Stomach smooth muscle (tissue), 2 donors: ENCODE measurements around the gene MAN1C1.
"Not testable (repeated sequence)": the region's sequence is repeated elsewhere in the genome, so short reads cannot be mapped to it uniquely, and the experiment has no call there.

Experiments
- H3K27ac ChIP-seq: one replicate; pipeline ENCODE4 v1.7.0; 2013; ENCODE audit warnings: mild to moderate bottlenecking, low read length, inconsistent platforms
- H3K27me3 ChIP-seq, 2 donors: one replicate each; pipeline ENCODE4 v1.7.0; 2013; ENCODE audit warnings: low read length in 2 of 2; ENCODE audit not compliant: insufficient read depth in 2 of 2, control insufficient read depth in 1 of 2
- H3K36me3 ChIP-seq, 2 donors: one replicate each; pipeline ENCODE4 v1.7.0; 2013; ENCODE audit warnings: low read length in 2 of 2; ENCODE audit not compliant: control insufficient read depth in 2 of 2, insufficient read depth in 2 of 2
- H3K4me1 ChIP-seq: one replicate; pipeline ENCODE4 v1.7.0; 2013; ENCODE audit warnings: low read length; ENCODE audit not compliant: control insufficient read depth, insufficient read depth
- H3K4me3 ChIP-seq, 2 donors: one replicate each; pipeline ENCODE4 v1.7.0; 2013; ENCODE audit warnings: low read length in 2 of 2
- H3K9ac ChIP-seq, 2 donors: one replicate each; pipeline ENCODE4 v1.7.0; 2013; ENCODE audit warnings: low read length in 2 of 2, mild to moderate bottlenecking in 1 of 2
- H3K9me3 ChIP-seq, 2 donors: one replicate each; pipeline ENCODE4 v1.7.0; 2013; ENCODE audit warnings: low read length in 2 of 2; ENCODE audit not compliant: control insufficient read depth in 2 of 2
- donor health status: healthy.
- donor health status: Pancreatic carcinoma.

Gene MAN1C1

GRCh38 chr1:25661043-25661815 lies 44.6 kb downstream of the MAN1C1 start:
- no peaks in the 10 kb centered on the region for H3K27me3 ChIP-seq
- H3K4me1 ChIP-seq = peaks cover 20% of the 10 kb centered on the region
- no peaks in the 10 kb centered on the region for H3K9me3 ChIP-seq
- no peak overlapping the region for H3K4me3 ChIP-seq
- H3K27ac ChIP-seq = no peak overlapping the region
- no peak overlapping the region for H3K9ac ChIP-seq
- no peaks in the 10 kb centered on the region for H3K36me3 ChIP-seq

DNA sequence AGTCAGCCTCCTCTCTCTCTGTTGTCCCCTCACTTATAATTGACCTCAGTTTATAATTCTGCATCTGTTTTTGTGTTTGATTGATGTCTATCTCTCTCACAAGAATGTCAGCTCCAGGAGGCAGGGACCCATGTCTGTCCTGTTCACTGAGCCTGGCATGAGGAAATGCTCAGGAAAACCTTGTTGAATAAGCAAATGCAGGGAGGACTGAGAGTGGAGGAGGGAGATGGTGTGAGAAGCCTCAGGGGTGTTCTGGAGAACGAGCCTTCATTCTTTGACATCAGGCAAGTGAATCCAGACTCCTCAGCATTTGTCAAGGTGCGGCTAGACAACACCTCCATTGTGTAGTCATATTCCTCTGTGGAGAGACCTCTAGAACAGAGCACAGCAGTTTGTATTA lies 45.5 kb downstream of the MAN1C1 start:
- Histone ChIP-seq H3K36me3 (no peaks in the 10 kb centered on the region), H3K9ac (no peak overlapping the region), H3K4me3 (no peak overlapping the region), H3K9me3 (no peaks in the 10 kb centered on the region), H3K4me1 (peaks cover 20% of the 10 kb centered on the region), H3K27ac (no peak overlapping the region), H3K27me3 (no peaks in the 10 kb centered on the region)

GRCh38 chr1:25662959-25663358 lies 46.4 kb downstream of the MAN1C1 start:
- not testable (repeated sequence) for H3K4me3 ChIP-seq, H3K9ac ChIP-seq, H3K27ac ChIP-seq, H3K36me3 ChIP-seq, H3K27me3 ChIP-seq, H3K9me3 ChIP-seq
- H3K4me1 ChIP-seq = peaks cover 18% of the 10 kb centered on the region

- H3K9ac ChIP-seq = no peak overlapping the region
- no peak overlapping the region for H3K4me3 ChIP-seq
- no peak overlapping the region for H3K27ac ChIP-seq
- no peaks in the 10 kb centered on the region for H3K27me3 ChIP-seq
- H3K9me3 ChIP-seq = no peaks in the 10 kb centered on the region
- H3K4me1 ChIP-seq = peaks cover 7% of the 10 kb centered on the region
- no peaks in the 10 kb centered on the region for H3K36me3 ChIP-seq
Measured at GRCh38 chr1:25664357-25665199, 48.0 kb downstream of the MAN1C1 start.

GRCh38 chr1:25666460-25666859 lies 49.9 kb downstream of the MAN1C1 start:
- H3K27me3 ChIP-seq = no peaks in the 10 kb centered on the region
- H3K9me3 ChIP-seq = no peaks in the 10 kb centered on the region
- peaks cover 0 to 2% of the 10 kb centered on the region in 2 donors for H3K36me3 ChIP-seq
- peaks cover 5% of the 10 kb centered on the region for H3K4me1 ChIP-seq
- H3K9ac ChIP-seq = no peak overlapping the region
- H3K27ac ChIP-seq = no peak overlapping the region
- no peak overlapping the region for H3K4me3 ChIP-seq

GRCh38 chr1:25668931-25669573 lies 52.5 kb downstream of the MAN1C1 start:
- Histone ChIP-seq H3K36me3 (peaks cover 0 to 2% of the 10 kb centered on the region in 2 donors), H3K4me3 (no peak overlapping the region), H3K9ac (no peak overlapping the region), H3K4me1 (peaks cover 6% of the 10 kb centered on the region), H3K9me3 (no peaks in the 10 kb centered on the region), H3K27me3 (no peaks in the 10 kb centered on the region), H3K27ac (no peak overlapping the region)

- peaks cover 4% of the 10 kb centered on the region for H3K4me1 ChIP-seq
- no peak overlapping the region for H3K4me3 ChIP-seq
- H3K27ac ChIP-seq = no peak overlapping the region
- H3K9ac ChIP-seq = no peak overlapping the region
- no peaks in the 10 kb centered on the region for H3K9me3 ChIP-seq
- H3K27me3 ChIP-seq = no peaks in the 10 kb centered on the region
- H3K36me3 ChIP-seq = peaks cover 0 to 2% of the 10 kb centered on the region in 2 donors
Measured at GRCh38 chr1:25669781-25670567, 53.4 kb downstream of the MAN1C1 start.

DNA sequence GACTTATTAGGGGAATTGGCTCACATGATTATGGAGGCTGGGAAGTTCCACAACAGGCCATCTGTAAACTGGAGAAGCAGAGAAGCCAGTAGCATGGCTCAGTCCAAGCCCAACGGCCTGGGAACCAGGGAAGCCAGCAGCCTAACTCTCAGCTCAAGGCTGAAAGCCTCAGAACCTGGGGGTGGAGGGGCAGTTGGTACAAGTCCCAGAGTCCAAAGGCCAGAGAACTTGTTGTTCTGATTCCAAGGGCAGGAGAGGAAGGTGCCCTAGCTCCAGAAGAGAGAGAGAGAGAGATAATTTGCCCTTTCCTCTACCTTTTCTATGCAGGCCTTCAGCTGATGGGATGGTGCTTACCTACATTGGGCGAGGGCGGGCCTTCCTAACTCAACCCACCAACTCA lies 55.3 kb downstream of the MAN1C1 start:
- Histone ChIP-seq H3K9ac (no peak overlapping the region), H3K4me1 (peaks cover 7% of the 10 kb centered on the region), H3K36me3 (peaks cover 0 to 2% of the 10 kb centered on the region in 2 donors), H3K27ac (no peak overlapping the region), H3K27me3 (no peaks in the 10 kb centered on the region), H3K4me3 (no peak overlapping the region), H3K9me3 (no peaks in the 10 kb centered on the region)

DNA sequence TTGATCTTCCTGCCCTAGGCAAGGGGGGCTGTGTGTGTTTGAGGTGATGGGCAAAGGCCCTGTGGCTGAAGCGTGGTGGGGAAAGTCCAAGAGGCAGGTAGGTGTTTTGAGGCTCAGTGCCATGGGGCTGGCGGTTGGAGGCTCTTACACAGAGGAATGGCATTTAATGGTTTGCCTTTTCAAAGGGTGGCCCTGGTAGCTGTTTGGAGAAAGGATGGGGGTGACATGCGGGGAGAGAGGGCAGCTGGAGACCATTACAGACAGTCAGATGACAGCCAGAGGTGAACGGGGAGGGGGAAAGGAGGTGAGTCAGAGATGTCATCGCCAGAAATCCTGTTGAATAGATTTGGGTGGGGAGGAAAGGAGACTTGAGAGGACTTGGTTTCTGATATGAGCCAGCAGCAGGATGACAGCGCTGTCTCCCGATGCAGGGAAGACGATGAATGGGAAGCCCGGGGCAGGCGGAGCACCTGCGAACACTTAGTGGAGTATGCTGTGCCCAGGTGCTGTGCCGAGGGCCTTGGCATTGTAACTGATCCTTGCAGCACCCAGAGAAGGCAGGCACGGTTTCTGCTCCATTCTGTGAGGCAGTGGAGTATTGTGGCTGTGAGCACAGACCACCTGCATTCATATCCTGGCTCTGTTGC lies 56.3 kb downstream of the MAN1C1 start:
- H3K4me1 ChIP-seq = peaks cover 7% of the 10 kb centered on the region
- H3K9me3 ChIP-seq = no peaks in the 10 kb centered on the region
- H3K27me3 ChIP-seq = no peaks in the 10 kb centered on the region
- H3K27ac ChIP-seq = no peak overlapping the region
- peaks cover 0 to 2% of the 10 kb centered on the region in 2 donors for H3K36me3 ChIP-seq
- H3K4me3 ChIP-seq = no peak overlapping the region
- no peak overlapping the region for H3K9ac ChIP-seq

GRCh38 chr1:25673456-25673855 lies 56.9 kb downstream of the MAN1C1 start:
- Histone ChIP-seq H3K27me3 (no peaks in the 10 kb centered on the region), H3K9ac (no peak overlapping the region), H3K9me3 (no peaks in the 10 kb centered on the region), H3K4me3 (no peak overlapping the region), H3K36me3 (peaks cover 0 to 2% of the 10 kb centered on the region in 2 donors), H3K27ac (no peak overlapping the region), H3K4me1 (peaks cover 7% of the 10 kb centered on the region)
